HepG2 (cell line): ENCODE measurements around the gene SGPP2. TPM values are rescaled to one million over a fixed set of nuclear protein-coding genes. Genes with fewer than 3 reads are reported as not detected.

ENCODE experiments used
- ATAC-seq: fragments of 200-7000 bp; cut with Tn5 transposase; 3 replicates; pipeline ENCODE4 v1.9.1; 2020; ENCODE audit warnings: mild to moderate bottlenecking, moderate library complexity
- BruUV-seq: library from RNA; stranded (reverse); fragments of 400-500 nt; replicated peaks from 2 replicates; lab custom pipeline; 2021; lab: Mats Ljungman, UMichigan
- CTCF ChIA-PET: fragments of 300-600 bp; formaldehyde crosslinking; extraction: SDS; loops from one replicate; lab custom pipeline; 2021; ENCODE audit warnings: low total read pairs, inconsistent platforms, low intra/inter-chr PET ratio; lab: Yijun Ruan, JAX
- POLR2A ChIA-PET: fragments of 350-600 bp; sonication (Branson Sonifier 250); formaldehyde crosslinking; loops from one replicate; lab custom pipeline; 2020; ENCODE audit warnings: antibody characterized with exemption, inconsistent platforms; lab: Yijun Ruan, JAX
- DNase-seq: peaks from one replicate; pipeline ENCODE4 v3.0.0-alpha.2; 2015; ENCODE audit warnings: low spot score
- FAIRE-seq: peaks from 3 replicates; lab custom pipeline; 2011; peaks lifted over from hg19 to GRCh38; lab: Jason Lieb, UNC
- H2AFZ ChIP-seq: one replicate; pipeline ENCODE4 v1.6.1; 2011; ENCODE audit warnings: low read length, inconsistent platforms
- H3K27ac ChIP-seq: fragments of 300-600 bp; 3 replicates; pipeline ENCODE4 v1.8.0; 2011; ENCODE audit warnings: mixed run types, mild to moderate bottlenecking, mixed read lengths, low read length, inconsistent platforms; ENCODE audit not compliant: insufficient read depth; ENCODE audit errors: extremely low read length
- H3K27me3 ChIP-seq, 2 experiments: fragments of 200-600 bp in 1 of 2; 2 replicates in 1 of 2; 3 replicates in 1 of 2; pipeline versions ENCODE4 v1.6.0 to v1.8.0; 2011; ENCODE audit warnings: low read length in 2 of 2, mild to moderate bottlenecking in 2 of 2, moderate library complexity in 2 of 2, inconsistent platforms in 1 of 2; ENCODE audit not compliant: insufficient read depth in 2 of 2, control insufficient read depth in 1 of 2
- H3K36me3 ChIP-seq, 2 experiments: fragments of 200-600 bp in 1 of 2; replicated peaks in 1 of 2; 2 replicates in 1 of 2; 3 replicates in 1 of 2; pipeline versions ENCODE4 v1.5.1 to v1.8.0; 2011; ENCODE audit warnings: low read length in 2 of 2, inconsistent platforms in 1 of 2; ENCODE audit not compliant: insufficient read depth in 2 of 2, control insufficient read depth in 1 of 2
- H3K4me1 ChIP-seq: 2 replicates; pipeline ENCODE4 v1.5.1; 2012; ENCODE audit warnings: low read length, inconsistent platforms; ENCODE audit not compliant: insufficient read depth
- H3K4me2 ChIP-seq: 2 replicates; pipeline ENCODE4 v1.6.0; 2011; ENCODE audit warnings: low read depth, low read length, inconsistent platforms
- H3K4me3 ChIP-seq, 3 experiments: fragments of 200-600 bp in 1 of 3; sonication (generic), shearing (Covaris generic) in 1 of 3; replicated peaks in 1 of 3; 2 replicates each; pipeline ENCODE4 v1.5.1; 2011 to 2016; ENCODE audit warnings: low read length in 3 of 3, inconsistent platforms in 2 of 3, low read depth in 2 of 3, mild to moderate bottlenecking in 2 of 3, control low read depth in 1 of 3, mixed read lengths in 1 of 3; ENCODE audit not compliant: insufficient read depth in 1 of 3
- H3K79me2 ChIP-seq: one replicate; pipeline ENCODE4 v1.6.1; 2011; ENCODE audit warnings: low read length, inconsistent platforms; ENCODE audit not compliant: insufficient read depth
- H3K9ac ChIP-seq: 2 replicates; pipeline ENCODE4 v1.6.0; 2011; ENCODE audit warnings: mild to moderate bottlenecking, low read depth, low read length, inconsistent platforms; ENCODE audit not compliant: insufficient read depth
- H3K9me3 ChIP-seq: 2 replicates; pipeline ENCODE4 v1.5.1; 2012; ENCODE audit warnings: mild to moderate bottlenecking, low read length
- H4K20me1 ChIP-seq: 2 replicates; pipeline ENCODE4 v1.6.0; 2011; ENCODE audit warnings: inconsistent platforms, mild to moderate bottlenecking, low read length, moderate library complexity; ENCODE audit not compliant: insufficient read depth
- NCOA1 ChIP-seq: sonication (generic); formaldehyde crosslinking; IDR thresholded peaks from 2 replicates; pipeline ENCODE4 v1.9.0; 2021; ENCODE audit warnings: missing genetic modification reagents
- NCOA5 ChIP-seq: sonication (generic); formaldehyde crosslinking; IDR thresholded peaks from 2 replicates; pipeline ENCODE4 v1.4.0; 2020; ENCODE audit warnings: missing genetic modification reagents
- NFKB2 ChIP-seq: sonication (generic); formaldehyde crosslinking; IDR thresholded peaks from 2 replicates; pipeline ENCODE4 v1.4.0; 2020; ENCODE audit warnings: missing genetic modification reagents, borderline replicate concordance
- WGBS: methylation state at CpG from one replicate; pipeline ENCODE4 v1.1.6; 2017; ENCODE audit warnings: low lambda C conversion rate; 5-methylcytosine and 5-hydroxymethylcytosine counted together
- in situ Hi-C: cut with HindIII; loops from 2 replicates; pipeline ENCODE4 v1.10.0; 2017; ENCODE audit warnings: low pct_unique_long_range_greater_than_20kb; ENCODE audit not compliant: extremely low pct_ligation_motif_present
- intact Hi-C: fragments of 100-400 bp; cut with micrococcal nuclease; formaldehyde crosslinking; loops from one replicate; pipeline ENCODE4 v1.10.0; 2022; ENCODE audit not compliant: unreplicated experiment
- polyA plus RNA-seq, 8 experiments: library from polyadenylated mRNA; depleted of rRNA in 3 of 8; stranded (reverse) in 7 of 8; unstranded in 1 of 8; fragments of >200 nt; fragmentation: Illumina TruSeq in 4 of 8; extraction: Trizol in 4 of 8; gene quantifications; 2 replicates each; pipeline versions ENCODE4 v1.2.1 to v1.2.3, GENCODE V29; 2011 to 2016; ENCODE audit warnings: low read depth in 4 of 8, missing spikeins in 1 of 8, mixed read lengths in 1 of 8; ENCODE audit not compliant: insufficient read depth in 1 of 8
- small RNA-seq, 3 experiments: library from RNA; depleted of rRNA; stranded (forward); fragments of <200 nt; gene quantifications; one replicate each; pipeline ENCODE3, GENCODE V24; 2012; ENCODE audit warnings: low read depth in 2 of 3, low replicate concordance in 1 of 3; ENCODE audit not compliant: insufficient read length in 3 of 3, insufficient read depth in 2 of 3
- total RNA-seq, 5 experiments: library from RNA; depleted of rRNA; stranded (reverse); fragments of >200 nt; fragmentation: Illumina TruSeq; extraction: Trizol; gene quantifications; 2 replicates each; pipeline ENCODE4 v1.2.3, GENCODE V29; 2016; ENCODE audit warnings: low read depth in 1 of 5
- TF ChIP-seq, protein P1 (sequence below): sonication (generic); formaldehyde crosslinking; IDR thresholded peaks from 2 replicates; pipeline ENCODE4 v1.8.0; 2022; ENCODE audit warnings: missing genetic modification reagents, low read depth, mild to moderate bottlenecking, borderline replicate concordance

Gene SGPP2
- total and polyA plus RNA-seq, 2 of the 13 experiments (the other 11 are each of a cell fraction or from before 2014, with no cell fraction given): not detected

GRCh38 chr2:222609381-222609780 is 185.0 kb downstream of the SGPP2 start:
- BruUV-seq: no TSS peak
- H3K4me3 ChIP-seq: no peak overlapping the region
- FAIRE-seq (no peak), DNase-seq (no peak), ATAC-seq (no peak)
- TF ChIP-seq NFKB2 (CRISPR knock-in tag) (no peak), NCOA1 (no peak), NCOA5 (CRISPR knock-in tag) (no peak)
- TF ChIP-seq, protein P1, sequence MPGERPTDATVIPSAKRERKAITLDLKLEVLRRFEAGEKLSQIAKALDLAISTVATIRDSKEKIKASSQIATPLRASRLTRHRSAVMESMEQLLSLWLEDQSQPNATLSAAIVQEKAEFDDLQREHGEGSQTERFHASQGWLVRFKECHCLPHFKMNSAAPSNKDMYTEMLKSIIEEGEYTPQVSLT (CRISPR knock-in tag): no peak
- no peaks in the 10 kb centered on the region for H3K9me3 ChIP-seq
- H3K79me2 ChIP-seq: no peaks in the 10 kb centered on the region
- in situ Hi-C loops (no loop called here), intact Hi-C loops (no loop called here)
- H3K27me3 ChIP-seq: no peaks in the 10 kb centered on the region
- H3K4me1 ChIP-seq: no peaks in the 10 kb centered on the region
- H4K20me1 ChIP-seq: no peaks in the 10 kb centered on the region
- H3K4me2 ChIP-seq: no peak overlapping the region
- no peak overlapping the region for H3K9ac ChIP-seq
- peaks cover 6 to 64% of the 10 kb centered on the region in 2 experiments for H3K36me3 ChIP-seq
- no peak overlapping the region for H2AFZ ChIP-seq
- WGBS: 93% methylated on average over 3 of the region's 3 CpGs
- CTCF ChIA-PET: no interaction called here
- POLR2A ChIA-PET: no interaction called here
- H3K27ac ChIP-seq: no peak overlapping the region

Small RNA genes lying within 50 kb of the gene (small RNA-seq; reads per million reads assigned to genes)
- gene RF00019 (0 reads per million in 3 experiments), gene RNU6-619P (0 reads per million in 3 experiments)

Other genes with a start within 250 kb of the SGPP2 start
- not detected in 2 replicates for gene PAX3, start 125.5 kb upstream of the SGPP2 start, total RNA-seq (2016; rRNA removed; fragmentation: Illumina TruSeq; extraction: Trizol)
- 0.07 TPM in 1 of 2 replicates, not detected in the other for gene PAX3, start 125.5 kb upstream of the SGPP2 start, polyA plus RNA-seq (2011; rRNA removed)
- 45.9 and 68.1 TPM in 2 replicates for gene FARSB, start 231.5 kb downstream of the SGPP2 start, total RNA-seq (2016; rRNA removed; fragmentation: Illumina TruSeq; extraction: Trizol)
- gene FARSB, start 231.5 kb downstream of the SGPP2 start, polyA plus RNA-seq (2011; rRNA removed): 19.2 and 23.3 TPM in 2 replicates
- 1.3 and 4.3 TPM in 2 replicates for gene MOGAT1, start 247.1 kb downstream of the SGPP2 start, total RNA-seq (2016; rRNA removed; fragmentation: Illumina TruSeq; extraction: Trizol)
- 0.81 and 0.98 TPM in 2 replicates for gene MOGAT1, start 247.1 kb downstream of the SGPP2 start, polyA plus RNA-seq (2011; rRNA removed)